Thymus (tissue), 11 donors: ENCODE measurements around the gene MAP4K5. TPM values are rescaled to one million over a fixed set of nuclear protein-coding genes. Genes with fewer than 3 reads are reported as not detected.
A peak's percentile ranks its signal among the peaks of the same experiment; 100 is the strongest.
"Not testable (repeated sequence)": the region's sequence is repeated elsewhere in the genome, so short reads cannot be mapped to it uniquely, and the experiment has no call there.

Source experiments
- DNase-seq, 9 donors: peaks; one replicate each; pipeline ENCODE4 v3.0.0-alpha.2; 2013; ENCODE audit warnings: low spot score in 9 of 9, low read depth in 6 of 9, missing footprints in 1 of 9
- H3K27ac ChIP-seq, 2 donors: one replicate each; pipeline ENCODE4 v1.5.1; 2013; ENCODE audit warnings: control low read depth in 1 of 2, low read depth in 1 of 2, low read length in 1 of 2, mild to moderate bottlenecking in 1 of 2, moderate library complexity in 1 of 2
- H3K27me3 ChIP-seq, 2 donors: one replicate each; pipeline ENCODE4 v1.5.1; 2013; ENCODE audit warnings: low read length in 1 of 2; ENCODE audit not compliant: control insufficient read depth in 2 of 2, insufficient read depth in 1 of 2
- H3K36me3 ChIP-seq, 2 donors: one replicate each; pipeline ENCODE4 v1.5.1; 2013; ENCODE audit warnings: low read length in 1 of 2, mild to moderate bottlenecking in 1 of 2, moderate library complexity in 1 of 2; ENCODE audit not compliant: control insufficient read depth in 2 of 2, insufficient read depth in 2 of 2
- H3K4me1 ChIP-seq, 2 donors: one replicate each; pipeline ENCODE4 v1.5.1; 2013; ENCODE audit warnings: low read length in 2 of 2; ENCODE audit not compliant: control insufficient read depth in 2 of 2, insufficient read depth in 2 of 2
- H3K4me3 ChIP-seq, 2 donors: one replicate each; pipeline ENCODE4 v1.5.1; 2013; ENCODE audit warnings: low read length in 2 of 2, control low read depth in 1 of 2, mild to moderate bottlenecking in 1 of 2
- H3K9me3 ChIP-seq, 2 donors: one replicate each; pipeline ENCODE4 v1.5.1; 2013; ENCODE audit warnings: low read length in 1 of 2, mild to moderate bottlenecking in 1 of 2; ENCODE audit not compliant: control insufficient read depth in 2 of 2, insufficient read depth in 1 of 2
- WGBS: extraction: QIAGEN DNeasy Blood & Tissue Kit; methylation state at CpG from one replicate; pipeline ENCODE4 v1.1.7; 2013; 5-methylcytosine and 5-hydroxymethylcytosine counted together
- polyA plus RNA-seq: library from polyadenylated mRNA; stranded (reverse); fragments of 200-250 nt; gene quantifications from one replicate; pipeline ENCODE4 v1.2.3, GENCODE V29; 2013
- total RNA-seq: library from RNA; stranded (reverse); fragments of 120-200 nt; gene quantifications from one replicate; pipeline ENCODE4 v1.2.4, GENCODE V29; 2013
- donor health status: healthy.

The MAP4K5 gene
- total and polyA plus RNA-seq, 2 donors = 20.8 to 22.9 TPM

DNA sequence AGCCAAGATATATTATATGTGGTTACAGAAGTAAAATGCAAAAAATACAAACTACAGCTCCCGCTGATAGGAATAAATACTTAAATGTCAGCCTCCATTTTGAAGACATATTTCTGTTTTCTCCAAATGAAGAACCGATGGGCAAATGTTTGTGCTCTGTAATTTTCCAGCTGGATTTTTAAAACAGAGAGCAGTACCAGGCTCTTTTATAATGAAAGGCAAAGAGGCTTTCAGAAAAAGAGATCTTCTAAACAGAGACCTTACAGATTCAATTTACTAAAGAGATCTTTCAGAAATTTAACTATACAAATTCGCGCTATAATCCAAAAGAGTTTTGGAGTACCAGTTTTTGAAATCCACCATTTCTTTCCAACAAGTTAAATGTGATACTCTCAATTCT lies 19.9 kb downstream of the MAP4K5 start:
- H3K27me3 ChIP-seq = no peaks in the 10 kb centered on the region
- peaks cover 0 to 3% of the 10 kb centered on the region in 2 donors for H3K36me3 ChIP-seq
- WGBS = over 99% methylated on average over 4 of the region's 4 CpGs
- H3K27ac ChIP-seq = no peak overlapping the region
- H3K4me3 ChIP-seq = no peak overlapping the region
- H3K4me1 ChIP-seq = no peaks in the 10 kb centered on the region
- DNase-seq = no peak
- H3K9me3 ChIP-seq = no peaks in the 10 kb centered on the region

DNA sequence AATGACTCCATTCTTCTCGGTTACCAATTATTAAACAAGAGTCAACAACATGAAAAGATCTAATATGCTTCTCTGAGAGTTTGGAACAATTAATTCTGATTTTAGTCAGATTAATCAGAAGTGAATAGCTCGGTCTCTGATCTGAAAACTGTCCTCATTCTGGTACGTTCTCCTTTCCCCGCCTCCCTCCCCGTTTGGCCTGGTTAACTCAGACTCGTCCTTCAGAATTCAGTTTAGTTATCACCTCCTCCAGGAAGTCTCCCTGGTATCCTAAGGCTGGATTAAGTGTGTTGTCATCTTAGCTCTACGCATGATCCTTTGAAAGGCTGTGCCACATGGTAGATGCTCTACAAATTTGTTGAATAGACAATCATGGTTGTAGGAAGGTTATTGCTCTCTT lies 22.2 kb downstream of the MAP4K5 start:
- no peak overlapping the region for H3K4me3 ChIP-seq
- H3K9me3 ChIP-seq = no peaks in the 10 kb centered on the region
- no peak for DNase-seq
- whole genome bisulfite sequencing = 98% methylated on average over 7 of the region's 7 CpGs
- H3K4me1 ChIP-seq = no peaks in the 10 kb centered on the region
- no peak overlapping the region for H3K27ac ChIP-seq
- no peaks in the 10 kb centered on the region for H3K36me3 ChIP-seq
- no peaks in the 10 kb centered on the region for H3K27me3 ChIP-seq

DNA sequence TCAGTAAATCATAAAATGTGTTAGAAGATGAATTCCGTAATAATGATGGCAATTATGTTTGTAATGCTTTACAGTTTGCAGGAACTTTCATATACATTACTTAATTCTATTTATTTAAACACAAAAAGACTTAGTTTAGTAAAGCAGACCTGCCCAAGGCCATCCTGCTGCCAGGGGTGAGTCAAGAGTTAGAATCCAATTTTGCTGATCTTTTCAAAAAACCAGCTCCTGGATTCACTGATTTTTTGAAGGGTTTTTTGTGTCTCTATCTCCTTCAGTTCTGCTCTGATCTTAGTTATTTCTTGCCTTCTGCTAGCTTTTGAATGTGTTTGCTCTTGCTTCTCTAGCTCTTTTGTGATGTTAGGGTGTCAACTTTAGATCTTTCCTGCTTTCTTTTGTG lies 25.3 kb downstream of the MAP4K5 start:
- 96% methylated on average over 1 of the region's 1 CpG for WGBS
- not testable (repeated sequence) for H3K4me1 ChIP-seq, H3K27ac ChIP-seq, H3K36me3 ChIP-seq, DNase-seq, H3K4me3 ChIP-seq, H3K27me3 ChIP-seq, H3K9me3 ChIP-seq

DNA sequence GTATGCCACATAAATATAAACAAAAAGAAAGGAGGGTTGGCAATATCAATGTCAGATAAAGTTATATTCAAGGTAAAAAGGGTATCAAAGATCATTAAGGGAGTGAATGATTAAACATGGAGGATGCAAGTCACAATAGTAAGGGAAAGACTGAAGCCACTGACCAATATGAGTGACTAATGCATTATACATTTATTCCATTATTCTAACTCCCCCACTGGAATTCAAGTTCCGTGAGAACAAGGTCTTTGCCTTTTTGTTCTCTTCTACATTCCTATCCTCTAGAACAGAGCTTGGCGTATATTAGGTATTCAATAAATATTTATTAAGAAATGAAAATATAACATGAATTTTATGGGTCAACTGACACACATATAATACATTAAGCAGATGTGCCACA lies 30.7 kb downstream of the MAP4K5 start:
- Histone ChIP-seq H3K27ac (no peak overlapping the region), H3K4me1 (no peaks in the 10 kb centered on the region), H3K27me3 (no peaks in the 10 kb centered on the region), H3K9me3 (no peaks in the 10 kb centered on the region), H3K4me3 (no peak overlapping the region), H3K36me3 (peaks cover 0 to 9% of the 10 kb centered on the region in 2 donors)
- 98% methylated on average over 2 of the region's 2 CpGs for whole genome bisulfite sequencing
- DNase-seq = no peak

DNA sequence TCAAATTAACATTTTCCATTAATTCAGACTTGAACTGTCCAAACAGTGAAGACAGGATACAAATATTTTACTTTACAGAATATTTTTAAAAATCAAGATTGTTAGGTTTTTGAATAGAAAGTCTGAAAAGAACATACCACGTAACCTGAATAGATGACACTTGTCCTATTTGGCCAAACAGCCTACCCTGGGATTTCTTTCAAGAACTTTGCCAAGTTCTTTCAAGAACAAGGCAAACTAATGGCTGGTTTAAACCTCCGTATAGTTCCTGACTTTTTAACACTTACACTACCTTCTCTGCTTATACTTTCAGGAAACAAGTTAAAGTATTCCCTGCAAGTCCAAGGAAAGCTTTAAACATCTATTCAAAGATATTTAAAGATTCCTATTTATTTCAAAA lies 35.0 kb downstream of the MAP4K5 start:
- Histone ChIP-seq H3K27me3 (no peaks in the 10 kb centered on the region), H3K27ac (no peak overlapping the region)
- 93% methylated on average over 2 of the region's 2 CpGs for WGBS

DNA sequence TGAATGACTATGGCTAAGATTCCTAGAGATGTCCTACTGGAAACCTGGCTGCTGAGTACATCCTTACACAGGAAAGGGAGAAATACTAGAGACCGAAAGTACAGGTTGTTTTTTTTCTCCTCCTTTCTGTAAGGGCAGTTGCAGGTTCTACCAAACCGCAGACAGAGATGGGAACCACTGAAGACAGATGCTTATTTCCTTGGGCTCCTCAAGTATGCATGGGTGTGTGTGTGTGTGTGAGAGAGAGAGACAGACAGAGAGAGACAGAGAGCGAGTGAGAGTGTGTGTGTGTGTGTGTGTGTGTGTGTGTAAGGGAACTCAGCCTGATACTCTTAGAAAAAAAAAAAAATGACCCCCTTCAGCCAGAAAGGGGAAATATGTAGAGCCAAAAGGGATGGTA lies 42.5 kb downstream of the MAP4K5 start:
- Histone ChIP-seq H3K36me3 (no peaks in the 10 kb centered on the region), H3K27ac (no peak overlapping the region), H3K4me1 (no peaks in the 10 kb centered on the region), H3K4me3 (no peak overlapping the region), H3K27me3 (no peaks in the 10 kb centered on the region), H3K9me3 (no peaks in the 10 kb centered on the region)
- DNase-seq = peak in 2 of 9 donors; percentile 4 to 9
- WGBS = 92% methylated on average over 3 of the region's 3 CpGs

More for the DNA sequence above, 35.0 kb downstream of the MAP4K5 start:
- no peak for DNase-seq
- Histone ChIP-seq H3K36me3 (peaks cover 0 to 5% of the 10 kb centered on the region in 2 donors), H3K4me3 (no peak overlapping the region), H3K4me1 (no peaks in the 10 kb centered on the region), H3K9me3 (no peaks in the 10 kb centered on the region)

DNA sequence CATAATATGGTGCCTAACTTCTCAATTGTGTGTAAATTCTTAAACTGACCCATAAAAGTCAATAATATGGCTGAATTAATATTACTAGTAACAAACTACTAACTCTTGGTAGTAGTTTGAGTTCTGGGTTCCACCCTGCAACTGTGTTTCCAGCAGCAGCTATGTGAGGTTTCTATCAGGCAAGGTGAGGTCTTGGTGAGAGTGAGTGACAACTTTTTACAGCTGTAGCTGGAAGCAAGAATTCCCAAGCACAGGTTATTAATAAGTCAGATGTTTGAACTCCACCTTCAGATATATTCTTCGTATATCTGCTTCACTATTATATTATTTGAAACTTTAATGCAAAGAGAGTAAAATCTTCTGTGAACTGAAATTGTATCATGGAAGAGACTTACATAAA lies 43.8 kb downstream of the MAP4K5 start:
- H3K27ac ChIP-seq = no peak overlapping the region
- no peak for DNase-seq
- WGBS = 96% methylated on average over 1 of the region's 1 CpG

DNA sequence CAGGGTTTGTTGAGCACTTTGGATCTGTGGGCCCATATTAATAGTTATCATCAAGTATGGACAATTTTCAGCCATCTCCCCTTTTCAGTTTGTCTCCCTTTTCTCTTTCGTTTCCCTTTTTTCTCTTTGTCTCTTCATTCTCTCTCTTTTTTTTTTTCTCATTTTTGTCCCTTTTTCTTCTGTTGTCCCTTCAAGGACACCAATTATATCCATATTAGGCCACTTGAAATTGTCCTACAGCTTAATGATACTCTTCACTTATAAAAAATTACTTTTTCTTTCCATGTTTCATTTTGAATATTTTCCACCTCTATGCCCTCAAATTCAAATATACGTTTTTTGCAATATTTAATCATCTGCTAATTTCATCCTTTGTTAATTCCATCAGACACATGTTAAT lies 53.3 kb downstream of the MAP4K5 start:
- Histone ChIP-seq H3K36me3 (peaks cover 3 to 10% of the 10 kb centered on the region in 2 donors), H3K4me3 (no peak overlapping the region), H3K9me3 (no peaks in the 10 kb centered on the region), H3K27me3 (no peaks in the 10 kb centered on the region), H3K27ac (no peak overlapping the region), H3K4me1 (no peaks in the 10 kb centered on the region)
- WGBS = 97% methylated on average over 2 of the region's 2 CpGs
- DNase-seq = no peak

More for the DNA sequence above, 43.8 kb downstream of the MAP4K5 start:
- Histone ChIP-seq H3K4me1 (no peaks in the 10 kb centered on the region), H3K4me3 (no peak overlapping the region), H3K27me3 (no peaks in the 10 kb centered on the region), H3K9me3 (no peaks in the 10 kb centered on the region), H3K36me3 (no peaks in the 10 kb centered on the region)

DNA sequence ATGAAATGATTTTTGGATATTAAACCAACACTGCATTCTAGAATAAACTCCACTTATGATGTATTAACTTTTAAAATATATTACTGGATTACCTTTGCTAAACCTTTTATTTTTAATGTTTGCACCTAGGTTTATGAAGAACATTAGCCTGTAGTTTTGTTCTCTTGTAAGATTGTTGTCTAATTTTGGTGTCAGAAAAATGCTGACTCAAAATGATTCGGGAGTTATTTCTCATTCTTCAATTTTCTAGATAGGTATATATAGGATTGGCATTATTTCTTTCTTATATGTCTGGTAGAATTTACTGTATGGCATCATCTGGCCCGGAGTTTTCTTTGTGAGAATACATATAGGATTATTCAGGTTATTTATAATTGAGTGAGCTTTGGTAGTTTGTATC lies 54.6 kb downstream of the MAP4K5 start:
- Histone ChIP-seq H3K27me3 (no peaks in the 10 kb centered on the region), H3K36me3 (peaks cover 8 to 14% of the 10 kb centered on the region in 2 donors)

DNA sequence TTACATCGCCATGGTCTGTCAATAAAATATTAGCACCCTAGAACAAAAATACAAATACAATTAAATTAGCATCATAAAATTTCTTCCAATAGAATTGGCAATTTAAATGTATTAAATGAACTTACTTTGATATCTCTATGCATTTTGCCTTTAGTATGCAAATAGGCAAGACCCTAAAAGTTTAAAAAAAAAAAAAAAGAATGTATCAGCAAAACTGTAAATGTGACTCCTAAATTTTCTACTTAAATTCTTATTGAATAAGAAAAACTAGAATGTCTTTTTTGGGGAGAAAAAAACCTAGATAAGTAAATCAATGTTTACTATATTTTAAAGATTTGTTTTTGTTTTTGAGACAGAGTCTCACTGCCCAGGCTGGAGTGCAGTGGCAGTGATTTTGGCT lies 56.2 kb downstream of the MAP4K5 start:
- H3K4me3 ChIP-seq = no peak overlapping the region
- H3K27ac ChIP-seq = no peak overlapping the region
- no peaks in the 10 kb centered on the region for H3K9me3 ChIP-seq
- H3K36me3 ChIP-seq = peaks cover 8 to 25% of the 10 kb centered on the region in 2 donors
- H3K27me3 ChIP-seq = no peaks in the 10 kb centered on the region
- DNase-seq = no peak
- H3K4me1 ChIP-seq = no peaks in the 10 kb centered on the region
- WGBS = 100% methylated on average over 1 of the region's 1 CpG

More for the DNA sequence above, 54.6 kb downstream of the MAP4K5 start:
- H3K4me3 ChIP-seq = no peak overlapping the region
- H3K9me3 ChIP-seq = no peaks in the 10 kb centered on the region
- H3K4me1 ChIP-seq = no peaks in the 10 kb centered on the region
- no peak for DNase-seq
- H3K27ac ChIP-seq = no peak overlapping the region
- WGBS = over 99% methylated on average over 2 of the region's 2 CpGs
